ENCODE measurements around the gene KCNB1.
"Not testable (repeated sequence)": the region's sequence is repeated elsewhere in the genome, so short reads cannot be mapped to it uniquely, and the experiment has no call there.

Gene KCNB1

GRCh38 chr20:49433333-49433732, 49.1 kb downstream of the KCNB1 start:
- DNase-seq (ENCODE audit: low read depth), result no peak

GRCh38 chr20:49432550-49432949, 49.9 kb downstream of the KCNB1 start:
- no peak for DNase-seq (ENCODE audit: low read depth)

GRCh38 chr20:49431329-49431728, 51.1 kb downstream of the KCNB1 start:
- no peak for DNase-seq (ENCODE audit: low read depth)

- no peak for DNase-seq (ENCODE audit: low read depth)
These were observed 52.1 kb downstream of the KCNB1 start for GRCh38 chr20:49430320-49430719.

- DNase-seq (ENCODE audit: low read depth), result no peak
These were observed 54.5 kb downstream of the KCNB1 start for GRCh38 chr20:49427751-49428518.

- DNase-seq (ENCODE audit: low read depth), result peak; percentile 8
These were observed 55.6 kb downstream of the KCNB1 start for GRCh38 chr20:49426873-49427272.

GRCh38 chr20:49426395-49426794, 56.1 kb downstream of the KCNB1 start:
- DNase-seq (ENCODE audit: low read depth), result no peak

- no peak for DNase-seq (ENCODE audit: low read depth)
These were observed 57.9 kb downstream of the KCNB1 start for GRCh38 chr20:49424536-49424935.

- no peak for DNase-seq (ENCODE audit: low read depth)
These were observed 60.3 kb downstream of the KCNB1 start for GRCh38 chr20:49422161-49422560.

GRCh38 chr20:49420811-49421295, 61.6 kb downstream of the KCNB1 start:
- DNase-seq (ENCODE audit: low read depth), result no peak

- no peak for DNase-seq (ENCODE audit: low read depth)
These were observed 62.2 kb downstream of the KCNB1 start for GRCh38 chr20:49420292-49420691.

- DNase-seq (ENCODE audit: low read depth), result no peak
These were observed 62.7 kb downstream of the KCNB1 start for GRCh38 chr20:49419785-49420184.

- no peak for DNase-seq (ENCODE audit: low read depth)
These were observed 63.7 kb downstream of the KCNB1 start for GRCh38 chr20:49418809-49419208.

- no peak for DNase-seq (ENCODE audit: low read depth)
These were observed 64.5 kb downstream of the KCNB1 start for GRCh38 chr20:49417843-49418555.

GRCh38 chr20:49415668-49416044, 66.8 kb downstream of the KCNB1 start:
- DNase-seq (ENCODE audit: low read depth), result no peak

GRCh38 chr20:49415005-49415667, 67.3 kb downstream of the KCNB1 start:
- no peak for DNase-seq (ENCODE audit: low read depth)

- DNase-seq (ENCODE audit: low read depth), result no peak
These were observed 68.8 kb downstream of the KCNB1 start for GRCh38 chr20:49413677-49414076.

GRCh38 chr20:49412953-49413352, 69.5 kb downstream of the KCNB1 start:
- no peak for DNase-seq (ENCODE audit: low read depth)

GRCh38 chr20:49412254-49412653, 70.2 kb downstream of the KCNB1 start:
- DNase-seq (ENCODE audit: low read depth), result no peak

- DNase-seq (ENCODE audit: low read depth), result no peak
These were observed 71.1 kb downstream of the KCNB1 start for GRCh38 chr20:49411221-49411925.

- DNase-seq (ENCODE audit: low read depth), result not testable (repeated sequence)
These were observed 72.4 kb downstream of the KCNB1 start for GRCh38 chr20:49409975-49410621.

Data from fibroblast of the conjunctiva (primary cell).